Hepatocyte (in vitro differentiated cells): ENCODE results near the gene ADGRB3.

Experiments
- CTCF ChIP-seq: fragments of 200-600 bp; sonication (generic); IDR thresholded peaks from 2 replicates; pipeline ENCODE4 v1.5.1; 2016; ENCODE audit warnings: antibody characterized with exemption, mild to moderate bottlenecking; ENCODE audit not compliant: poor library complexity
- EZH2 ChIP-seq: fragments of 200-600 bp; sonication (generic); IDR thresholded peaks from 2 replicates; pipeline ENCODE4 v1.6.1; 2016; ENCODE audit warnings: antibody characterized with exemption, mild to moderate bottlenecking, borderline replicate concordance
- EZH2phosphoT487 ChIP-seq: fragments of 200-600 bp; sonication (generic); IDR thresholded peaks from one replicate; pipeline ENCODE4 v1.6.1; 2018; ENCODE audit warnings: antibody characterized with exemption, mild to moderate bottlenecking, low read depth, moderate library complexity; ENCODE audit not compliant: unreplicated experiment, severe bottlenecking

GRCh38 chr6:68726337-68726736 lies 91.3 kb downstream of the ADGRB3 start:
- TF ChIP-seq EZH2: no peak
- no peak for TF ChIP-seq EZH2phosphoT487
- TF ChIP-seq CTCF: no peak
